HEK293 (cell line): ENCODE results near the gene CAMK2G.

Source experiments
- CTCF ChIA-PET: fragments of 350-600 bp; formaldehyde crosslinking; extraction: SDS; loops from one replicate; lab custom pipeline; 2021; ENCODE audit warnings: antibody characterized with exemption; lab: Yijun Ruan, JAX
- POLR2A ChIA-PET: fragments of 300-600 bp; formaldehyde crosslinking; extraction: SDS; loops from one replicate; lab custom pipeline; 2020; ENCODE audit warnings: antibody characterized with exemption, inconsistent platforms; lab: Yijun Ruan, JAX
- H3K27ac ChIP-seq: fragments of 200-500 bp; sonication (Bioruptor generic); 2 replicates; pipeline ENCODE4 v1.5.1; 2014; ENCODE audit warnings: low read depth, low read length, control low read depth, inconsistent platforms; ENCODE audit errors: extremely low read depth
- H3K36me3 ChIP-seq, 2 experiments: fragments of 200-500 bp in 1 of 2; sonication (Bioruptor generic) in 1 of 2; 1 replicate in 1 of 2; 2 replicates in 1 of 2; pipeline ENCODE4 v1.5.1; 2014 to 2017; ENCODE audit warnings: inconsistent platforms in 2 of 2, low read length in 2 of 2; ENCODE audit not compliant: control insufficient read depth in 2 of 2, insufficient read depth in 1 of 2
- H3K4me1 ChIP-seq: fragments of 200-500 bp; sonication (Bioruptor generic); 2 replicates; pipeline ENCODE4 v1.5.1; 2014; ENCODE audit warnings: mild to moderate bottlenecking, low read length, inconsistent platforms; ENCODE audit not compliant: control insufficient read depth, insufficient read depth
- H3K4me3 ChIP-seq: 2 replicates; pipeline ENCODE4 v1.5.1; 2011; ENCODE audit warnings: low read depth, mild to moderate bottlenecking, control low read depth, low read length, moderate library complexity
- H3K9me3 ChIP-seq: fragments of 200-500 bp; sonication (Bioruptor generic); 2 replicates; pipeline ENCODE4 v1.5.1; 2014; ENCODE audit warnings: low read depth, low read length, inconsistent platforms; ENCODE audit not compliant: control insufficient read depth, insufficient read depth
- CTCF ChIP-seq: fragments of 450-650 bp; formaldehyde crosslinking; IDR thresholded peaks from 2 replicates; pipeline ENCODE4 v1.5.1; 2016; ENCODE audit warnings: missing biosample characterization, missing genetic modification characterization
- GLIS2 ChIP-seq: fragments of 450-650 bp; formaldehyde crosslinking; IDR thresholded peaks from 2 replicates; pipeline ENCODE4 v1.5.1; 2016; ENCODE audit warnings: missing biosample characterization, missing genetic modification characterization
- HOXA7 ChIP-seq: sonication (generic); formaldehyde crosslinking; IDR thresholded peaks from 2 replicates; pipeline ENCODE4 v1.8.1; 2022; ENCODE audit warnings: missing genetic modification reagents, borderline replicate concordance
- SETDB1 ChIP-seq: IDR thresholded peaks from one replicate; pipeline ENCODE4 v1.6.1; 2017; ENCODE audit warnings: mild to moderate bottlenecking, low read length, moderate library complexity, mixed read lengths; ENCODE audit not compliant: insufficient read length
- SP3 ChIP-seq: fragments of 450-650 bp; formaldehyde crosslinking; IDR thresholded peaks from 2 replicates; pipeline ENCODE4 v1.5.1; 2016; ENCODE audit warnings: missing biosample characterization, missing genetic modification characterization
- ZBTB17 ChIP-seq: fragments of 450-650 bp; formaldehyde crosslinking; IDR thresholded peaks from 2 replicates; pipeline ENCODE4 v1.5.1; 2016; ENCODE audit warnings: missing biosample characterization, missing genetic modification characterization
- ZNF169 ChIP-seq: fragments of 450-650 bp; formaldehyde crosslinking; IDR thresholded peaks from 2 replicates; pipeline ENCODE4 v1.5.1; 2016; ENCODE audit warnings: missing biosample characterization, missing genetic modification characterization
- ZNF223 ChIP-seq: fragments of 450-650 bp; formaldehyde crosslinking; IDR thresholded peaks from 2 replicates; pipeline ENCODE4 v1.5.1; 2016; ENCODE audit warnings: missing biosample characterization, missing genetic modification characterization
- ZNF24 ChIP-seq: fragments of 450-650 bp; formaldehyde crosslinking; IDR thresholded peaks from 2 replicates; pipeline ENCODE4 v1.5.1; 2016; ENCODE audit warnings: missing biosample characterization, missing genetic modification characterization
- ZNF274 ChIP-seq, 2 experiments: fragments of 200-500 bp in 1 of 2; fragments of 450-650 bp in 1 of 2; sonication (Bioruptor generic) in 1 of 2; formaldehyde crosslinking in 1 of 2; IDR thresholded peaks; 2 replicates each; pipeline versions ENCODE4 v1.5.1 to v1.6.1; 2014 to 2016; ENCODE audit warnings: borderline replicate concordance in 1 of 2, inconsistent platforms in 1 of 2, low read length in 1 of 2, missing biosample characterization in 1 of 2, missing genetic modification characterization in 1 of 2
- ZNF280D ChIP-seq: fragments of 450-650 bp; formaldehyde crosslinking; IDR thresholded peaks from 2 replicates; pipeline ENCODE4 v1.5.1; 2016; ENCODE audit warnings: missing biosample characterization, missing genetic modification characterization
- ZNF341 ChIP-seq: fragments of 450-650 bp; formaldehyde crosslinking; IDR thresholded peaks from 2 replicates; pipeline ENCODE4; 2016; ENCODE audit warnings: low read depth, missing biosample characterization, missing genetic modification characterization
- ZNF585B ChIP-seq: fragments of 450-650 bp; formaldehyde crosslinking; IDR thresholded peaks from 2 replicates; pipeline ENCODE4 v1.5.1; 2016; ENCODE audit warnings: missing biosample characterization, missing genetic modification characterization
- ZNF747 ChIP-seq: fragments of 450-650 bp; formaldehyde crosslinking; IDR thresholded peaks from 2 replicates; pipeline ENCODE4 v1.5.1; 2016; ENCODE audit warnings: missing biosample characterization, missing genetic modification characterization
- TF ChIP-seq, protein P1 (sequence below): fragments of 450-650 bp; formaldehyde crosslinking; IDR thresholded peaks from 2 replicates; pipeline ENCODE4 v1.5.1; 2017; ENCODE audit warnings: missing biosample characterization, missing genetic modification characterization
- TF ChIP-seq, protein P2 (sequence below): fragments of 450-650 bp; formaldehyde crosslinking; IDR thresholded peaks from 2 replicates; pipeline ENCODE4 v1.5.1; 2017; ENCODE audit warnings: missing biosample characterization, missing genetic modification characterization

CAMK2G gene

GRCh38 chr10:73769396-73769795 is 105.0 kb downstream of the CAMK2G start (continued):
- TF ChIP-seq, protein P1, sequence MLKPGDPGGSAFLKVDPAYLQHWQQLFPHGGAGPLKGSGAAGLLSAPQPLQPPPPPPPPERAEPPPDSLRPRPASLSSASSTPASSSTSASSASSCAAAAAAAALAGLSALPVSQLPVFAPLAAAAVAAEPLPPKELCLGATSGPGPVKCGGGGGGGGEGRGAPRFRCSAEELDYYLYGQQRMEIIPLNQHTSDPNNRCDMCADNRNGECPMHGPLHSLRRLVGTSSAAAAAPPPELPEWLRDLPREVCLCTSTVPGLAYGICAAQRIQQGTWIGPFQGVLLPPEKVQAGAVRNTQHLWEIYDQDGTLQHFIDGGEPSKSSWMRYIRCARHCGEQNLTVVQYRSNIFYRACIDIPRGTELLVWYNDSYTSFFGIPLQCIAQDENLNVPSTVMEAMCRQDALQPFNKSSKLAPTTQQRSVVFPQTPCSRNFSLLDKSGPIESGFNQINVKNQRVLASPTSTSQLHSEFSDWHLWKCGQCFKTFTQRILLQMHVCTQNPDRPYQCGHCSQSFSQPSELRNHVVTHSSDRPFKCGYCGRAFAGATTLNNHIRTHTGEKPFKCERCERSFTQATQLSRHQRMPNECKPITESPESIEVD (tag by site-specific recombination), result no peak
- TF ChIP-seq ZNF585B, result no peak
- no peak for TF ChIP-seq ZNF280D (tag by site-specific recombination)
- TF ChIP-seq, protein P2, sequence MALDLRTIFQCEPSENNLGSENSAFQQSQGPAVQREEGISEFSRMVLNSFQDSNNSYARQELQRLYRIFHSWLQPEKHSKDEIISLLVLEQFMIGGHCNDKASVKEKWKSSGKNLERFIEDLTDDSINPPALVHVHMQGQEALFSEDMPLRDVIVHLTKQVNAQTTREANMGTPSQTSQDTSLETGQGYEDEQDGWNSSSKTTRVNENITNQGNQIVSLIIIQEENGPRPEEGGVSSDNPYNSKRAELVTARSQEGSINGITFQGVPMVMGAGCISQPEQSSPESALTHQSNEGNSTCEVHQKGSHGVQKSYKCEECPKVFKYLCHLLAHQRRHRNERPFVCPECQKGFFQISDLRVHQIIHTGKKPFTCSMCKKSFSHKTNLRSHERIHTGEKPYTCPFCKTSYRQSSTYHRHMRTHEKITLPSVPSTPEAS (tag by site-specific recombination), result no peak
- TF ChIP-seq ZNF169, result no peak
- no peak for TF ChIP-seq SP3 (tag by site-specific recombination)

DNA sequence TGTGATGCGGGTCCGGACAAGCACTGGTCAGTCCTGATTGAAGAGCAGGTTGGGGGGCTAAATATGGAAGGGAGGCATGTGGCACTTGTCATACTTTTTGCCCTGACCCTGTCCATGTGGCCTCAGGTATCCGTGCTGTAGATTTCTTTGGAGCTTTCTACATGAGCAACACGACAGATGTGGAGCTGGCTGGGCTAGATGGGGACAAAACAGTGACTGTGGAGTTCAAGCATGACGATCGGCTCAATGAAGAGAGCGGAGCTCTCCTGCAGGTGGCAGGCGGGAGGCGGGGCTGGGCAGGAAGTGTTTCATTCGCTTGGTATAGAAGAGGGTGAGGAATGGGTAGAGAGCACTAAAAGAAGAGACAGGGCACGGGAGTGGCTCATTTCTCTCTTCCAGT is 105.5 kb downstream of the CAMK2G start:
- Histone ChIP-seq H3K36me3 (peaks cover 24 to 76% of the 10 kb centered on the region in 2 experiments), H3K4me1 (peaks cover 2% of the 10 kb centered on the region; the same call in 1 of the 2 replicates), H3K4me3 (no peak overlapping the region), H3K27ac (no peak overlapping the region), H3K9me3 (no peaks in the 10 kb centered on the region)
- ChIA-PET POLR2A (interaction anchor here (1.0 to 2.0 kb wide), 2 partner anchors 13 to 22 kb away, joined by 3 to 7 read pairs; partner anchors contain the start of gene CHCHD1), CTCF (interaction anchor here (0.6 kb wide), 1 partner anchor 231 kb away, joined by 3 read pairs; no protein-coding TSS in a partner anchor)
- TF ChIP-seq CTCF (0 out of 2 replicates have a peak, but pooled peaks have one; percentile 15), ZBTB17 (tag by site-specific recombination) (peak; percentile 29; the same call in 1 of the 2 replicates), ZNF747 (tag by site-specific recombination) (no peak)

DNA sequence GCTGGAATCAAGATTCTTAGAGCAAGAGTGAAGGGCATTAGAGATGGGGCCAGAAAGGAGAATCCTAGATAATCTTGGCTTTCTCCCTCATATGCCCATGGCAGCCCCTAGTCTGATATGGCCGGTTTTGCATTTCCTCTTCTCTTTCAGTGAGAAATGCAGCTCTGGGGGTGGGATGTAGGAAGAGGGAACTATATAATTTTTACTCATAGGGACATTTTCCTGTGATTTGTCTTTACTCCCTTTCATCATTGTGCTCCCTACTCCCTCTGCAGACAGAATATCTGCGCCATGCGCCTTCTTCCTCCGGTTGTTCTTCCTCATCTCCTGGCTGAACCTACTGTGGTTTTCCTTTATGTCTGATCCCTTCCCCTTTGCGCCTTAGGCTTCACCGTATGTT is 109.3 kb downstream of the CAMK2G start:
- no peak overlapping the region for H3K4me3 ChIP-seq
- no peaks in the 10 kb centered on the region for H3K9me3 ChIP-seq
- CTCF ChIA-PET, result no interaction called here
- TF ChIP-seq GLIS2 (no peak), SETDB1 (no peak), ZNF223 (tag by site-specific recombination) (no peak), HOXA7 (CRISPR knock-in tag) (no peak), ZNF24 (no peak), ZNF274 (IDR thresholded peaks at IDR 0.05; ENCODE audit: low read length) (no peak), ZNF274 (tag by site-specific recombination; IDR thresholded peaks at IDR 0.05; ENCODE audit: borderline replicate concordance) (no peak), ZNF341 (tag by site-specific recombination) (no peak)
- TF ChIP-seq, all 188 proteins: peak for 0
- peaks cover 37 to 95% of the 10 kb centered on the region in 2 experiments for H3K36me3 ChIP-seq
- H3K4me1 ChIP-seq, result no peaks in the 10 kb centered on the region
- no peak overlapping the region for H3K27ac ChIP-seq
- POLR2A ChIA-PET, result interaction anchor here (0.5 kb wide), 1 partner anchor 11 kb away, joined by 3 read pairs; no protein-coding TSS in a partner anchor
